Measurements from ENCODE around the gene ZNF678. TPM values are rescaled to one million over a fixed set of nuclear protein-coding genes. Genes with fewer than 3 reads are reported as not detected.

Gene ZNF678
- total and polyA plus RNA-seq, 9 of the 15 experiments (the other 6 are each of a cell fraction or from before 2014, with no cell fraction given): 3.0 to 16.8 (median 8.0) TPM

- TF ChIP-seq, protein P1, sequence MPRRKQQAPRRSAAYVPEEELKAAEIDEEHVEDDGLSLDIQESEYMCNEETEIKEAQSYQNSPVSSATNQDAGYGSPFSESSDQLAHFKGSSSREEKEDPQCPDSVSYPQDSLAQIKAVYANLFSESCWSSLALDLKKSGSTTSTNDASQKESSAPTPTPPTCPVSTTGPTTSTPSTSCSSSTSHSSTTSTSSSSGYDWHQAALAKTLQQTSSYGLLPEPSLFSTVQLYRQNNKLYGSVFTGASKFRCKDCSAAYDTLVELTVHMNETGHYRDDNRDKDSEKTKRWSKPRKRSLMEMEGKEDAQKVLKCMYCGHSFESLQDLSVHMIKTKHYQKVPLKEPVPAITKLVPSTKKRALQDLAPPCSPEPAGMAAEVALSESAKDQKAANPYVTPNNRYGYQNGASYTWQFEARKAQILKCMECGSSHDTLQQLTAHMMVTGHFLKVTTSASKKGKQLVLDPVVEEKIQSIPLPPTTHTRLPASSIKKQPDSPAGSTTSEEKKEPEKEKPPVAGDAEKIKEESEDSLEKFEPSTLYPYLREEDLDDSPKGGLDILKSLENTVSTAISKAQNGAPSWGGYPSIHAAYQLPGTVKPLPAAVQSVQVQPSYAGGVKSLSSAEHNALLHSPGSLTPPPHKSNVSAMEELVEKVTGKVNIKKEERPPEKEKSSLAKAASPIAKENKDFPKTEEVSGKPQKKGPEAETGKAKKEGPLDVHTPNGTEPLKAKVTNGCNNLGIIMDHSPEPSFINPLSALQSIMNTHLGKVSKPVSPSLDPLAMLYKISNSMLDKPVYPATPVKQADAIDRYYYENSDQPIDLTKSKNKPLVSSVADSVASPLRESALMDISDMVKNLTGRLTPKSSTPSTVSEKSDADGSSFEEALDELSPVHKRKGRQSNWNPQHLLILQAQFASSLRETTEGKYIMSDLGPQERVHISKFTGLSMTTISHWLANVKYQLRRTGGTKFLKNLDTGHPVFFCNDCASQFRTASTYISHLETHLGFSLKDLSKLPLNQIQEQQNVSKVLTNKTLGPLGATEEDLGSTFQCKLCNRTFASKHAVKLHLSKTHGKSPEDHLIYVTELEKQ (CRISPR knock-in tag; IDR thresholded peaks at IDR 0.05): no peak
- TF ChIP-seq JUND (IDR thresholded peaks at IDR 0.05; ENCODE audit: borderline replicate concordance, low read depth, low read length) (no peak), JUND (tag; IDR thresholded peaks at IDR 0.05; ENCODE audit: borderline replicate concordance, low read depth, low read length) (peak; percentile 69; the same call in 2 of the 3 replicates), MCM2 (IDR thresholded peaks at IDR 0.05; ENCODE audit: low read depth) (no peak), TOE1 (IDR thresholded peaks at IDR 0.05; ENCODE audit: borderline replicate concordance) (no peak), TOE1 (CRISPR knock-in tag; IDR thresholded peaks at IDR 0.05; ENCODE audit: borderline replicate concordance, low read depth) (no peak), MEIS2 (IDR thresholded peaks at IDR 0.05; ENCODE audit: partially characterized antibody) (no peak), ZZZ3 (IDR thresholded peaks at IDR 0.05) (no peak), ZC3H11A (IDR thresholded peaks at IDR 0.05; ENCODE audit: low read depth, low read length) (no peak), ZNF644 (tag; IDR thresholded peaks at IDR 0.05; ENCODE audit: low read depth) (no peak), ZNF174 (CRISPR knock-in tag; IDR thresholded peaks at IDR 0.05) (no peak), PURB (CRISPR knock-in tag; IDR thresholded peaks at IDR 0.05; ENCODE audit: low read depth) (no peak), ZBTB17 (CRISPR knock-in tag; IDR thresholded peaks at IDR 0.05) (no peak), EWSR1 (IDR thresholded peaks at IDR 0.05; ENCODE audit: borderline replicate concordance, low read depth, partially characterized antibody) (no peak), ZNF695 (CRISPR knock-in tag; IDR thresholded peaks at IDR 0.05) (no peak), ZNF3 (CRISPR knock-in tag; IDR thresholded peaks at IDR 0.05) (no peak), CREM (IDR thresholded peaks at IDR 0.05; ENCODE audit: low read depth) (peak; percentile 70), ATF7 (IDR thresholded peaks at IDR 0.05) (peak; percentile 92), IRF9 (tag; IDR thresholded peaks at IDR 0.05) (no peak), ZSCAN32 (CRISPR knock-in tag; IDR thresholded peaks at IDR 0.05) (no peak), FUS (optimal IDR thresholded peaks at IDR 0.05; ENCODE audit: low read depth, low read length) (no peak), CBX3 (IDR thresholded peaks at IDR 0.05; ENCODE audit: borderline replicate concordance in 1 of 2, low read length in 2 of 2) (no peak), ZNF57 (CRISPR knock-in tag; IDR thresholded peaks at IDR 0.05) (no peak), ATF3 (IDR thresholded peaks at IDR 0.05) (peak; percentile 59; the same call in 1 of the 2 replicates), ATF3 (CRISPR knock-in tag; conservative IDR thresholded peaks at IDR 0.05) (no peak)
Measured at GRCh38 chr1:227518876-227519275, 44.5 kb upstream of the ZNF678 start (continued).

Measured in K562 (cell line).